Activated T-cell treated with anti-CD3 and anti-CD28 coated beads, Interleukin-2, amount 50 U/mL, for 24 hours (primary cell): ENCODE measurements around the gene CREB5.

Experiments used
- DNase-seq: peaks from one replicate; pipeline ENCODE4 v3.0.0-alpha.2; 2020
- H3K27ac Mint-ChIP-seq: 2 replicates; pipeline ENCODE4 v1.8.0; 2020; ENCODE audit warnings: mild to moderate bottlenecking, mixed read lengths
- H3K27me3 Mint-ChIP-seq: 2 replicates; pipeline ENCODE4 v1.8.0; 2020; ENCODE audit warnings: mixed read lengths
- H3K36me3 Mint-ChIP-seq: 2 replicates; pipeline ENCODE4 v1.8.0; 2020; ENCODE audit warnings: low read depth, mixed read lengths
- H3K4me1 Mint-ChIP-seq: 2 replicates; pipeline ENCODE4 v1.8.0; 2020; ENCODE audit warnings: low read depth, mixed read lengths
- H3K4me3 Mint-ChIP-seq: 2 replicates; pipeline ENCODE4 v1.8.0; 2020; ENCODE audit warnings: mild to moderate bottlenecking, moderate library complexity, mixed read lengths
- H3K9me3 Mint-ChIP-seq: 2 replicates; pipeline ENCODE4 v1.8.0; 2020; ENCODE audit warnings: mixed read lengths

CREB5 gene

DNA sequence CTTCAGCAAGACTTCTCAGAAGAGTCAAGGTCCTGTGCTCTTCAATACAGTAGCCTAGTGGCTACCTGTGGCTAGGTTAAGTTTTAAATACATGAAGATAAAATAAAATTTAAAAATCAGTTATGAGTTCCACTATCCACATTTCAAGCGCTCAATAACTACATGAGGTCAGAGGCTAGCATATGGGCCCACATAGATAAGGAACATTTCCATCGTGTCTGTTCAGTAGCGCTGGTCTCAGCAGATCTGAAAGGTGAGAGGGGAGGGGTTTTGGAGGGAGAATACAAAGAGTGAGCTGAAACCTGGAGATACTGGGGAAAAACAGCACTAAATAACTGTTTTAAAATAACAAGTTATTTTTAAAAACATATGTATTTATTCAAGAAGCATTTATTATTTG is 326.8 kb downstream of the CREB5 start:
- H3K4me1 Mint-ChIP-seq, result no peaks in the 10 kb centered on the region
- H3K36me3 Mint-ChIP-seq, result no peaks in the 10 kb centered on the region
- no peak overlapping the region for H3K27ac Mint-ChIP-seq
- no peak for DNase-seq
- no peaks in the 10 kb centered on the region for H3K9me3 Mint-ChIP-seq
- H3K27me3 Mint-ChIP-seq, result peaks cover 2% of the 10 kb centered on the region
- no peak overlapping the region for H3K4me3 Mint-ChIP-seq

GRCh38 chr7:28739826-28740225 is 327.5 kb downstream of the CREB5 start:
- H3K27me3 Mint-ChIP-seq, result peaks cover 2% of the 10 kb centered on the region

DNA sequence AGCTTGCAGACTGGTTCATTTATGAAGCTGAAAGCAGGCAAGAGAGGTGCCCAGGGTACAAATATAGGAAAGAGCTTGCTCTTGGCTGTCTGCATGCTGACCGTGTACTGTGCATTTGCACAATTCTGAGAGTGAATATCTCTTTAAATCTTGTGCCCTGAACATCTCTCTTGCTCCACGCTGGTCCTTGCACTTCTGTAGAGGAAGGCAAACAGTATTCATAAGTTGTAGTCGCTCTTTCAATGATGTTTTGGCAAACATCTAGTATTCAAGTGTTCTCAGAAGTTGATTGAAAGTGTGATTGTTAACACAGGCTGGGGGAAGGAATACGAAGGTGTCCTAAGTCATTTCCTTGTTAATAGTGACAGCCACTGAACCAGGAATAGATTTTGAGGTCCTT is 332.6 kb downstream of the CREB5 start:
- H3K27me3 Mint-ChIP-seq, result peaks cover 5% of the 10 kb centered on the region
- H3K27ac Mint-ChIP-seq, result no peak overlapping the region
- no peak overlapping the region for H3K4me3 Mint-ChIP-seq
- no peak for DNase-seq
- H3K36me3 Mint-ChIP-seq, result no peaks in the 10 kb centered on the region
- H3K9me3 Mint-ChIP-seq, result no peaks in the 10 kb centered on the region
- H3K4me1 Mint-ChIP-seq, result no peaks in the 10 kb centered on the region

More at GRCh38 chr7:28739826-28740225, 327.5 kb downstream of the CREB5 start:
- Mint-ChIP-seq H3K36me3 (no peaks in the 10 kb centered on the region), H3K27ac (no peak overlapping the region), H3K9me3 (no peaks in the 10 kb centered on the region), H3K4me3 (no peak overlapping the region), H3K4me1 (no peaks in the 10 kb centered on the region)
- no peak for DNase-seq

DNA sequence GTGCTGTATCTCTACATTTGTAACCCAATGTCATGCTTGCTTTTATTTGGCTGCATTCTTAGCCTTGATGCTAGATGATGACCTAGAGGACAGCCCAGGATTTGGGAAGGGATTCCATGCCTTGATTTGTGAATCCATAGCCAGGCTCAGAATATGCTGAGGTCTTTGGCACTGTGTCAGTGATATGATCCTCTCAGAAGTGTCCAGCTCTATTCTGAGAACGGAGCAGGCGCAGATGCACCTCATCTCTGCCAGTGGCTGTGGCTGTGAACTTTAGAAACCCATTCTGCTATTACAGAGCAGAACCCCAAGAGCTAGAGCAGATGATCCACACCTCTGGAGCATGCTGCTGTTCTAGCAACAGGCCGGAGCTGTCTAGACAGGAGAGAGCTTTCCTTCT is 333.0 kb downstream of the CREB5 start:
- no peaks in the 10 kb centered on the region for H3K9me3 Mint-ChIP-seq
- no peak overlapping the region for H3K4me3 Mint-ChIP-seq
- no peaks in the 10 kb centered on the region for H3K36me3 Mint-ChIP-seq
- no peaks in the 10 kb centered on the region for H3K4me1 Mint-ChIP-seq
- no peak overlapping the region for H3K27ac Mint-ChIP-seq
- DNase-seq, result no peak
- H3K27me3 Mint-ChIP-seq, result peaks cover 3% of the 10 kb centered on the region

DNA sequence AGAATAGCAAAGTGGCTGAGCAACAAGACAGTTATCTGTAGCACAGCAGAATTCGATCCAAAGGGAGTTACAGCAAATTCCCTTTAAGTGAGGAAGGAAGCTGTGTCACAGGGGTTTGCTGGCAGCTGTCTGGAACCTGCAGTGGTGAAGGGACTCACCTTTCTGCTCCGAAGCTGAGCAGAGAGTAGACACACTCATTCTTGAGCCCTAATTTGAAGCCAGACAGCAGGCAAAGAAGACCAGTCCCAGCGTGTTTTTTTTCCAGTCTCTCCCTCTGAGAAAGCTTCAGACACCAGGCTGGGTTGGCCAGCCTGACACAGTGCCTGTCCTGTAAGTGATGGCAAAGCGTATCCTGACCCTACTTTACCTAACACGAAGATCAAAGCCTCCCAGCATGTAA is 335.1 kb downstream of the CREB5 start:
- H3K4me3 Mint-ChIP-seq, result no peak overlapping the region
- no peak overlapping the region for H3K27ac Mint-ChIP-seq
- peaks cover 3% of the 10 kb centered on the region for H3K27me3 Mint-ChIP-seq
- H3K4me1 Mint-ChIP-seq, result no peaks in the 10 kb centered on the region
- DNase-seq, result no peak
- H3K9me3 Mint-ChIP-seq, result no peaks in the 10 kb centered on the region
- H3K36me3 Mint-ChIP-seq, result no peaks in the 10 kb centered on the region

DNA sequence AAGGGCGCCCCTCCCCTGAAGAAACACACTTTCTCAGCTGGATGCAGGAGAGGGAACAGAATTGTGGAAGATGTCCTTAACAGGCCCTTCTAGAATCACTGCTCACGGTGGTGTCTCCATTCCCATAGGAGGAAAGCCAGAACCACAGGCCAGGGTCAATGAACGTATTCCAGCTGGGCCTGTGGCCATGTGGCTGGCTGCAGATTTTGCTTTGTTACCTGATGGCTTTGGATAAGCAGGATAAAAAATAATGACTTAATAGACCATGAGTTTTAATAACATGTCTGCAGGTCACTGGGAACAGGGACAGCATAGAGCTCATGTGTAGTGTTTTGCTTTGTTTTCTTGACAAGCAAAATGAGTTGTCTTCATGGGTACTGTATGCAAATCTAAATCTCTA is 335.5 kb downstream of the CREB5 start:
- H3K27me3 Mint-ChIP-seq, result peaks cover 3% of the 10 kb centered on the region
- no peaks in the 10 kb centered on the region for H3K36me3 Mint-ChIP-seq
- no peak overlapping the region for H3K4me3 Mint-ChIP-seq
- H3K4me1 Mint-ChIP-seq, result no peaks in the 10 kb centered on the region
- no peaks in the 10 kb centered on the region for H3K9me3 Mint-ChIP-seq
- no peak for DNase-seq
- H3K27ac Mint-ChIP-seq, result no peak overlapping the region

GRCh38 chr7:28748346-28748745 is 336.0 kb downstream of the CREB5 start:
- H3K36me3 Mint-ChIP-seq, result no peaks in the 10 kb centered on the region
- H3K4me3 Mint-ChIP-seq, result no peak overlapping the region
- peaks cover 3% of the 10 kb centered on the region for H3K27me3 Mint-ChIP-seq
- no peaks in the 10 kb centered on the region for H3K9me3 Mint-ChIP-seq
- H3K27ac Mint-ChIP-seq, result no peak overlapping the region
- no peaks in the 10 kb centered on the region for H3K4me1 Mint-ChIP-seq
- no peak for DNase-seq

DNA sequence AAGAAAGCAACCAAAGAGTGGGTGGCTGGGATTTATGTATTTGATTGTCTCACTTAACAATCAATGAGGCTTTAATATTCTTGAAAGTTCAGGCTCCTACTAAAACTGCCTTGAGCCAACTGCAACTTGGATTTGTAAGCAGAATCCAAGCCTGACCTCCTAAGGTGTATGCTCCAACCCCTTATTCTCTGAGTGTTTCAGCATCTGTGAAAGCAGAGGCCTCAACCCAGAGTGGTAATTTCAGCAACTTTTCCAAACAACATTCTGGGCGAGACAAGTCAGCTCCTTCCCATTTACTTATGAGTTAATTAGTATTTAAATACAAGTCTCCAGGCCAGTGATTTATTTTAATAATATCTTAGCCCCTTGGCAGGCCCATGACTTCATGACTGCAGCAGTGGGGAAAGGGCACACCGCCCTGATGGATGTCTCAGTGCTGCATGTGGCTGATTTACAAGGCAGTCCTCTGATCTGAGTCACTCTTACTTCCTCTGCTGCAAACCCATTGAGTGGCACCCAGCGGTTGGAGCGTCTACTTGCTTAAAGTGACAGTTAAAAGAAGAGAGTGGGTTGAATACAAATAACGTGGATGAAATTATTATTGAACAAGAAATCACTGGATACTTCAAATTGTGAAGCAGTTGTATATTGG is 336.7 kb downstream of the CREB5 start:
- Mint-ChIP-seq H3K27ac (no peak overlapping the region), H3K27me3 (peaks cover 3% of the 10 kb centered on the region), H3K36me3 (no peaks in the 10 kb centered on the region), H3K9me3 (no peaks in the 10 kb centered on the region), H3K4me3 (no peak overlapping the region), H3K4me1 (no peaks in the 10 kb centered on the region)
- no peak for DNase-seq

DNA sequence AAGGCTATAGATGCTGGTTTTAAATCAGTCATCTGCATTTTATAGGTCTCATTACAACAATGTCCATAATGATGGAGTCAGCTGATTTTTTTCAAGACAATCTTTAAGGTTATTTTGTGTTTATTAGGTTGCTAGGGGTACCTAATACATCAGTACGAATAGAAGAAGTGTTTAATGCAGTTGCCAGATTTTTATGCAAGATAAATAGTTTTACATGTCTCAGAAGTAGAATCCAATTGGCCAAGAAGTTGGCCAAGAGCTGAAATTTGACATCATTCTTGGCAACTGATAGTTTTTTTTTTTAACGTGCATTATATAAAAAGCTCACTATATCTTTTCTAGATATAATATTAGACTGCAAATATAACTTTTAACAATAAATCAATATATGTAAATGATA is 337.3 kb downstream of the CREB5 start:
- H3K4me3 Mint-ChIP-seq, result no peak overlapping the region
- peaks cover 3% of the 10 kb centered on the region for H3K27me3 Mint-ChIP-seq
- H3K27ac Mint-ChIP-seq, result no peak overlapping the region
- no peaks in the 10 kb centered on the region for H3K4me1 Mint-ChIP-seq
- no peaks in the 10 kb centered on the region for H3K36me3 Mint-ChIP-seq
- no peaks in the 10 kb centered on the region for H3K9me3 Mint-ChIP-seq
- DNase-seq, result no peak

DNA sequence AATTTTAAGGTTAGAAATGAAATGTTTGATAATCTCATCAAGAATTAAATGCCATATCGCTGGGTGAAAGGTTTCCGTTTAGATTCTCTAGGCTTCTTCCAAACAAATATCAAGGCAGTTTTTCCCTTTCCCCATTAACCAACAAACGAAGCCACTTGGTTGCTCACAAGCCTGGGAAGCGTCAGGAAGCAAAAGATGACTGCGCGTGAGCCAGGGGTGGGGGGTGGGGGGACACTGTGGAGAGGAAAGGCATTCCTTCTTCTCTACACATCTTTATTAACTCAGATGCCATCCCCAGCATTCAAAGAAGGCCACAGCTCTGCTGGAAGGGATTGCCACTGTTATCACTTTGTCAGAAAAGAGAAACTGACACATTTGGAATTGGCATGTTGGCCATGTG is 338.7 kb downstream of the CREB5 start:
- Mint-ChIP-seq H3K4me3 (no peak overlapping the region), H3K27me3 (peaks cover 3% of the 10 kb centered on the region), H3K9me3 (no peaks in the 10 kb centered on the region), H3K27ac (no peak overlapping the region), H3K4me1 (no peaks in the 10 kb centered on the region), H3K36me3 (no peaks in the 10 kb centered on the region)
- DNase-seq, result no peak

DNA sequence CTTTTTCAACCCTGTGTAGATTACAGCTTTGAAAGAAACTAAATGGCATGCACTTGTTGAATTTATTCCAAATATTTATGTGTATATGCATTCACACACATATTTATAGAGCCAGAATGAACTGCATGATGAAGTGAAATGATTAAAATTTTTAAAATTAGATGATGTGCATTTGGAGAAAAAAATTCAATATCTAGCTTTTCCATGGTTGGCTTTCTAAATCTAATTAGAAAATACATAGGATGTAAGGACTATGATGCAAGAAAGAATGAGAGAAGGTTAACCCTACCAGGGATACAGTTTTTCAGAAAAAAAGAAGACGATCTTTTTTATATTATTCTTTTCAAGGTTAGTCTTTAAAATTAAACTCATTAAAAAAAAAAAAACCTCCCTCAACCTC is 341.3 kb downstream of the CREB5 start:
- no peaks in the 10 kb centered on the region for H3K27me3 Mint-ChIP-seq
- H3K4me3 Mint-ChIP-seq, result no peak overlapping the region
- no peaks in the 10 kb centered on the region for H3K9me3 Mint-ChIP-seq
- no peak overlapping the region for H3K27ac Mint-ChIP-seq
- no peak for DNase-seq
- no peaks in the 10 kb centered on the region for H3K4me1 Mint-ChIP-seq
- H3K36me3 Mint-ChIP-seq, result no peaks in the 10 kb centered on the region

DNA sequence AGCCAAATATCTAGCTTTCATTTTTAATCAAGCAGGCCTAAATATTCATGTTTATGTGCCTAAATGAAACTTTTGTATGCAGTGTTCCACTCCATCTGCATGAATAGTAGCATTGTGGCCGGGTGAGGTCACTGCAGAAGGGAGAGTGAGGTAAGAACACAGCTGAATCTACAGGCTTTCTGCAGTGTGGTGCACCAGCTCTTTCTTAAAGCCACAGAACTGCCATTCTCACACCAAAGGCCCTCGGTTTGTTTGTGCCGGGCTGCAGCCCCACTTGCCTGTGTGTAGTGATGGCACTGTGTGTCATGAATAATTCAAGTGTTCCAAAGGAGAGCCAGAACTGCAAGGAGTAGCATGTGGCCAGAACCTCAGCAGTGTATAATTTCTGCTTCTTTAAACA is 341.7 kb downstream of the CREB5 start:
- H3K4me1 Mint-ChIP-seq, result no peaks in the 10 kb centered on the region

GRCh38 chr7:28754447-28754846 is 342.1 kb downstream of the CREB5 start:
- H3K4me3 Mint-ChIP-seq, result no peak overlapping the region
- no peaks in the 10 kb centered on the region for H3K9me3 Mint-ChIP-seq
- no peak overlapping the region for H3K27ac Mint-ChIP-seq
- H3K27me3 Mint-ChIP-seq, result no peaks in the 10 kb centered on the region
- H3K4me1 Mint-ChIP-seq, result no peaks in the 10 kb centered on the region
- no peak for DNase-seq
- H3K36me3 Mint-ChIP-seq, result no peaks in the 10 kb centered on the region

More for the DNA sequence above, 341.7 kb downstream of the CREB5 start:
- H3K36me3 Mint-ChIP-seq, result no peaks in the 10 kb centered on the region
- no peaks in the 10 kb centered on the region for H3K27me3 Mint-ChIP-seq
- no peak for DNase-seq
- H3K4me3 Mint-ChIP-seq, result no peak overlapping the region
- no peaks in the 10 kb centered on the region for H3K9me3 Mint-ChIP-seq
- H3K27ac Mint-ChIP-seq, result no peak overlapping the region

DNA sequence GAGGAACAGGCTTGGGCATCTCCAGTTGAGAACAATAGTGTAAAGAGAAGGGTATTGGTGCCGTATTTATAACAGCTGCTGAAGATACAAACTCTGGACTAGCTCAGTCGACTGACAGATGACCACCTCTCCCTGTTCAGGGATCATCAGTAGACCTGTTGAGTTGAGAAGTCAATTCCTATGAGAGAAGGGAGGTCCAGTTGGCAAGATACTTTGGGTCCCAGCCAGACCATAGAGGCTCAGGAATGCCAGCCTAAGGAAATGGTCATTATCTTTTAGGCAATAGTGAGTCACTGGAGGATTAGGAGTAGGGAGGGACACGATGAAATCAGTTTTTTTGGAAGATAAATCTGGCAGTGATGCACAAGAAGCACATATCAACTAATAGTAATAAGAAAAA is 342.9 kb downstream of the CREB5 start:
- DNase-seq, result no peak
- Mint-ChIP-seq H3K4me3 (no peak overlapping the region), H3K27ac (no peak overlapping the region), H3K27me3 (peaks cover 3% of the 10 kb centered on the region), H3K36me3 (no peaks in the 10 kb centered on the region), H3K4me1 (no peaks in the 10 kb centered on the region), H3K9me3 (no peaks in the 10 kb centered on the region)

DNA sequence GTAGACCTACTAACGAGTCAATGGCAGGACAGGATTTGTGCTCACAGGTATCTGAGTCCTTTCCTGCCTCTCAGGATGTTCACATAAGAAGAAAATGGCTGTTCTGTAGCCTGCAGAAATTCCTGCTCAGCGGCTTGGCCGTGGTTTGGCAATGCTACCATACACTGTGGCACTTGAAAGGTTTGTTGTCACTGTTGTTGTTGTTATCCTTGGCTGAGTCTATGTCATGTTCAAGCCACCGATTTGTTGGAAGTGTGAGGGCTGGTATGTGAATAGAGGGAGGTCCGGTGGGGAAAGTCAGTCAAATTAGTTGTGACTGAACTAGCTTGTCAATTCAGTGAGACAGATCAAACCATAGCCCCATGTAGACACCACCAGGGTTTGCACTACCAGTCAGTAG is 345.9 kb downstream of the CREB5 start:
- Mint-ChIP-seq H3K4me3 (no peak overlapping the region), H3K27me3 (peaks cover 3% of the 10 kb centered on the region), H3K9me3 (no peaks in the 10 kb centered on the region)

DNA sequence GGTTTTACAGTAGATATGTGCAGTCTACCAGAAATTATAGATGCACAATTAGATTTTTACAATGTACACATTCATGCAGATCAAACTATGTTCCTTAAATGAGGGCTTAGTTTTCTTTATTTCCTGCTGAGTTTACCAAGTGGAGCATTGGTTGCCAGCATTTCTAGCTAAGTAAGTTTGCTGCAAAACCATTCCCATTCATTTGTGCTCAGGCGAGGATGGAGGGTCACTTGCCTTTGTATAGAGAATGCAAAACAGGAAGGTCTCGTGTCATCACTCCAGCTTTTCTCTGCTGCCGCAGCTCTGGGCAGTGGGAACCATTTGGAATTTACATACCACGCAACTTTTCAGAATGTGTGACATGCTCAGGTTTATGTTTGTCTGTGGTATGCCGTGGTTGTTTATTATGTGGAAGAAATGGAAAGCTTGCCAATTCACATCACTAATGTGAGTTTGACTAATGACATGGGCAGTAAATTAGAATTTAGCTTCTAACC is 347.2 kb downstream of the CREB5 start:
- Mint-ChIP-seq H3K9me3 (no peaks in the 10 kb centered on the region), H3K27ac (no peak overlapping the region), H3K4me3 (no peak overlapping the region), H3K27me3 (peaks cover 3% of the 10 kb centered on the region), H3K4me1 (no peaks in the 10 kb centered on the region), H3K36me3 (no peaks in the 10 kb centered on the region)
- DNase-seq, result no peak

More for the DNA sequence above, 345.9 kb downstream of the CREB5 start:
- Mint-ChIP-seq H3K4me1 (no peaks in the 10 kb centered on the region), H3K36me3 (no peaks in the 10 kb centered on the region), H3K27ac (no peak overlapping the region)
- no peak for DNase-seq
